ENCODE data around the gene ERG28. TPM values are rescaled to one million over a fixed set of nuclear protein-coding genes. Genes with fewer than 3 reads are reported as not detected.

Gene ERG28
- total RNA-seq, 1 experiment from 2014 or later = 29.1 TPM

DNA sequence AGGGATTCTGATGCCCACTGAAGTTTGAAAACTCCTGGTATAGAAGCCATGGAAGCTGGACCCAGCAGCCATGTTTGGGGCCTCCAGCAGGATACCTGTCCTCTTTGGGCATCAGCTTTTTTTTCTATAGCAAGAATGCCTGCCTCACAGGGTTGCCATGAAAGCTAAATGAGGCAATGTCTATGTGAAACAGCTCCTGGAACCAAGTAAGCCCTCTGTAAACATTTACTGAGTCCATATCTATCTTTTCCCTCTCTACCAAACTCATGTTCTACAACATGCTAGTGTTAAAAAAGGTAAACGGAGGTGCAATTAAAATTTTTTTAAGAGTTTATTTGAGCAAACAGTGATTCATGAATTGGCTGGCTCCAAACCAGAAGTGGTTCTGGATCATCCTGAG lies 53.6 kb downstream of the ERG28 start:
- Mint-ChIP-seq H3K27ac (no peak overlapping the region; a peak in 1 of 7 replicates), H3K36me3 (ENCODE audit: insufficient read depth in 1 of 3, low read depth in 3 of 3) (peaks cover 0 to 1% (median 0%) of the 10 kb centered on the region in 3 experiments; a peak in 1 of 7 replicates), H3K4me1 (peaks cover 9 to 13% of the 10 kb centered on the region in 2 experiments), H3K27me3 (ENCODE audit: low read depth) (peaks cover 2% of the 10 kb centered on the region; the same call in 1 of the 2 replicates), H3K9me3 (peaks cover 0 to 4% of the 10 kb centered on the region in 2 experiments; a peak in 1 of 5 replicates), H3K4me3 (no peak overlapping the region)
- H3K23ac ChIP-seq (ENCODE audit: insufficient read length, low read depth, low read length) = no peak overlapping the region
- no peaks in the 10 kb centered on the region for H3K79me1 ChIP-seq (ENCODE audit: insufficient read depth, low read depth, low read length, poor library complexity, severe bottlenecking)
- H2AFZ ChIP-seq (ENCODE audit: low read length) = no peak overlapping the region
- H2BK120ac ChIP-seq (ENCODE audit: low read depth, low read length, poor library complexity, severe bottlenecking) = no peak overlapping the region
- no peak overlapping the region for H3K9ac ChIP-seq (ENCODE audit: extremely low read depth, insufficient read length, low read length)
- H4K8ac ChIP-seq (replicated peaks; ENCODE audit: insufficient read length, low read depth, low read length) = no peak overlapping the region
- H3T11ph ChIP-seq (ENCODE audit: low read length) = no peak overlapping the region
- H3K23me2 ChIP-seq (ENCODE audit: insufficient read length, low read depth, low read length, poor library complexity, severe bottlenecking) = no peaks in the 10 kb centered on the region
- H4K5ac ChIP-seq (ENCODE audit: insufficient read length, low read depth, low read length) = no peak overlapping the region
- H3K4me2 ChIP-seq (ENCODE audit: insufficient read depth, insufficient read length, low read length) = no peak overlapping the region
- no peak overlapping the region for H3K18ac ChIP-seq (ENCODE audit: insufficient read length, low read depth, low read length)
- no peak overlapping the region for H3K27ac ChIP-seq (ENCODE audit: insufficient read length, low read depth, low read length)
- H4K91ac ChIP-seq (ENCODE audit: insufficient read length, low read depth, low read length) = no peak overlapping the region
- H2BK12ac ChIP-seq (ENCODE audit: insufficient read length, low read depth, low read length) = no peak overlapping the region
- DNase-seq = no peak
- H3K14ac ChIP-seq (ENCODE audit: insufficient read depth, low read length) = no peak overlapping the region
- H2AK5ac ChIP-seq (ENCODE audit: insufficient read length, low read length) = no peak overlapping the region
- H3K4ac ChIP-seq (ENCODE audit: low read depth, low read length) = no peak overlapping the region
- TF ChIP-seq, protein P1, sequence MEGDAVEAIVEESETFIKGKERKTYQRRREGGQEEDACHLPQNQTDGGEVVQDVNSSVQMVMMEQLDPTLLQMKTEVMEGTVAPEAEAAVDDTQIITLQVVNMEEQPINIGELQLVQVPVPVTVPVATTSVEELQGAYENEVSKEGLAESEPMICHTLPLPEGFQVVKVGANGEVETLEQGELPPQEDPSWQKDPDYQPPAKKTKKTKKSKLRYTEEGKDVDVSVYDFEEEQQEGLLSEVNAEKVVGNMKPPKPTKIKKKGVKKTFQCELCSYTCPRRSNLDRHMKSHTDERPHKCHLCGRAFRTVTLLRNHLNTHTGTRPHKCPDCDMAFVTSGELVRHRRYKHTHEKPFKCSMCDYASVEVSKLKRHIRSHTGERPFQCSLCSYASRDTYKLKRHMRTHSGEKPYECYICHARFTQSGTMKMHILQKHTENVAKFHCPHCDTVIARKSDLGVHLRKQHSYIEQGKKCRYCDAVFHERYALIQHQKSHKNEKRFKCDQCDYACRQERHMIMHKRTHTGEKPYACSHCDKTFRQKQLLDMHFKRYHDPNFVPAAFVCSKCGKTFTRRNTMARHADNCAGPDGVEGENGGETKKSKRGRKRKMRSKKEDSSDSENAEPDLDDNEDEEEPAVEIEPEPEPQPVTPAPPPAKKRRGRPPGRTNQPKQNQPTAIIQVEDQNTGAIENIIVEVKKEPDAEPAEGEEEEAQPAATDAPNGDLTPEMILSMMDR (conservative IDR thresholded peaks at IDR 0.05) = no peak
- WGBS (ENCODE audit: extremely low coverage, insufficient read length, low lambda C conversion rate) = no CpG with 5 or more reads among the region's 1 CpG
- H3K27me3 ChIP-seq (ENCODE audit: insufficient read depth, low read length) = no peaks in the 10 kb centered on the region
- no peaks in the 10 kb centered on the region for H3K9me3 ChIP-seq (ENCODE audit: control insufficient read depth, low read depth, low read length)
- no peaks in the 10 kb centered on the region for H4K20me1 ChIP-seq (ENCODE audit: control insufficient read depth, insufficient read depth, insufficient read length)
- no peak overlapping the region for H2BK15ac ChIP-seq (ENCODE audit: low read depth, low read length)
- H2BK5ac ChIP-seq (ENCODE audit: insufficient read length, low read length) = no peak overlapping the region
- H3K56ac ChIP-seq (ENCODE audit: insufficient read length, low read depth, low read length) = no peak overlapping the region
- H2BK20ac ChIP-seq (ENCODE audit: low read depth, low read length, poor library complexity, severe bottlenecking) = no peak overlapping the region
- H3K79me2 ChIP-seq (ENCODE audit: insufficient read depth, low read length) = no peaks in the 10 kb centered on the region
- no peaks in the 10 kb centered on the region for H3K4me1 ChIP-seq (ENCODE audit: insufficient read depth, low read length)
